SK-N-MC (cell line): ENCODE results near the gene CRYAA.

ENCODE experiments used
- EZH2 ChIP-seq: fragments of 200-600 bp; sonication (generic); IDR thresholded peaks from one replicate; pipeline ENCODE4 v1.6.1; 2017; ENCODE audit warnings: antibody characterized with exemption
- FOXP2 ChIP-seq: optimal IDR thresholded peaks from 2 replicates; pipeline ENCODE3; 2011; ENCODE audit warnings: mild to moderate bottlenecking, moderate library complexity; ENCODE audit not compliant: insufficient read depth; ENCODE audit errors: extremely low read length, control extremely low read depth
- POLR2AphosphoS5 ChIP-seq: IDR thresholded peaks from 2 replicates; pipeline ENCODE4 v1.6.1; 2012; ENCODE audit warnings: mild to moderate bottlenecking, low read depth, low read length, borderline replicate concordance

- TF ChIP-seq POLR2AphosphoS5 (no peak), EZH2 (no peak), FOXP2 (no peak)
Observed at GRCh38 chr21:43201491-43201890, 32.7 kb downstream of the CRYAA start.
